NCI-H2171 treated with DMSO at 0.1 percent for 48 hours (cell line): ENCODE results near the gene PDIA4.

Experiments used
- DNase-seq: peaks from one replicate; lab custom pipeline; 2025; lab: John Stamatoyannopoulos, UW

Gene PDIA4

DNA sequence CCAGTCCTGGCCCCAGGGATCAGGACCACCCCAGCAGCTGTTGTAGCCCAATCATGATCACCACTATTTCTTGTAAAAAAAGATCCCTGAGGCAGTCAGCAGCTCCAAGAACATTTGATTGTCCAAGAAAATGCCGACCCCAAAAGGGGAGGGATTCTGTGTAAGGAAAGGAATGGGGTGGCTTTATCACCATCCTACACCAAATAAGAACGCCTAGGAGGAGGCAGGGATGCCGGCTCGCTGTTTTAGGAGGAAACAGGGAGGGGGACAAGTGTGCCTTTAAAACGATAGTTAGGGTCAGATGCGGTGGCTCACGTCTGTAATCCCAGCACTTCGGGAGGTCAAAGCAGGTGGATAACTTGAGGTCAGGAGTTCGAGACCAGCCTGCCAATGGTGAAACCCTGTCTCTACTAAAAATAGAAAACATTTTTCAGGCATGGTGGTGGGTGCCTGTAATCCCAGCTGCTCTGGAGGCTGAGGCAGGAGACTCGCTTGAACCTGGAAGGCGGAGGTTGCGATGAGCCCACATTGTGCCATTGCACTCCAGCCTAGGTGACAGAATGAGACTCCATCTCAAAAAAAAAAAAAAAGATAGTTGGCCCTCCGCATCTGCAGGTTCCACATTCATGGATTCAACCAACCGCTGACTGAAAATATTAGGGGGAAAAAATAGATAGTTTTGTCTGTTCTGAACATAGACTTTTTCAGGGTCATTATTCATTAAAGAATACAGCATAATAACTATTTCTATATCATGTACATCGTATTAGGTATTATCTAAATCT lies 63.6 kb downstream of the PDIA4 start:
- no peak for DNase-seq

DNA sequence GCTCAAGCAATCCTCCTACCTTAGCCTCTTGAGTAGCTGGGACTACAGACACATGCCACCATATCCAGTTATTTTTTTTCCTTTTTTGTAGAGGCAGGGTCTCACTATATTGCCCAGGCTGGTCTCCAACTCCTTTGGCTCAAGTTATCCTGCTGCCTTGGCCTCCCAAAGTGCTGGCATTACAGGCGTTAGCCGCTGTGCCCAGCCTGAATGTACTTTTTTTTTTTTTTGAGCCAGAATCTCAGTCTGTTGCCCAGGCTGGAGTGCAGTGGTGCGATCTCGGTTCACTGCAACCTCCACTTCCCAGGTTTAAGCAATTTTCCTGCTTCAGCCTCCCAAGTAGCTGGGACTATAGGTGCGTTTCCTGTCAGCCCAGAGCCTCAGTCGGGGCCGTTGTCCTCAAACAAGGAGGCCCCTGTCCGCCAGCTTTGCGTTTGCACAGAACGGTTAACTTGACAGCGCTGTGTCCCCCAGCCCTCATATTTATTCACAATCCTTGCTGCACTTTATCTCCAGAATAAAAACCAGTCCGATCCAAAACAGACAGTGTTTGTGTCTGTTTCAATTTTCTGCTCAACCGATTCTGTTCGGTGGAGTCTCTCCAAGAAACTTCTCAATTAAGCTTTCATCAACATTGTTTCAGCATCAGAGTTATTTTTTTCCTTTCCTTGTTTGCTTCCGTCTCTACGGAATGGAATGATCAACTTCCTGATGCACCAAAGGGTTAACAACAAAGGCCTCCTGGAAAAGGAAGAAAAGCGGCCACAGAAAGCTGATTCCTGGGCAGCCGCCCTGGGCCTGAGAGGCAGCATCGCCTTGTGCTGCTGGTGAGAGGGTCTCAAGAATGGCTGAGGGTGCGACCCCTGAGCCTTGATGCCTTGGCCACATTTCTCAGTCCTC lies 64.5 kb downstream of the PDIA4 start:
- no peak for DNase-seq

DNA sequence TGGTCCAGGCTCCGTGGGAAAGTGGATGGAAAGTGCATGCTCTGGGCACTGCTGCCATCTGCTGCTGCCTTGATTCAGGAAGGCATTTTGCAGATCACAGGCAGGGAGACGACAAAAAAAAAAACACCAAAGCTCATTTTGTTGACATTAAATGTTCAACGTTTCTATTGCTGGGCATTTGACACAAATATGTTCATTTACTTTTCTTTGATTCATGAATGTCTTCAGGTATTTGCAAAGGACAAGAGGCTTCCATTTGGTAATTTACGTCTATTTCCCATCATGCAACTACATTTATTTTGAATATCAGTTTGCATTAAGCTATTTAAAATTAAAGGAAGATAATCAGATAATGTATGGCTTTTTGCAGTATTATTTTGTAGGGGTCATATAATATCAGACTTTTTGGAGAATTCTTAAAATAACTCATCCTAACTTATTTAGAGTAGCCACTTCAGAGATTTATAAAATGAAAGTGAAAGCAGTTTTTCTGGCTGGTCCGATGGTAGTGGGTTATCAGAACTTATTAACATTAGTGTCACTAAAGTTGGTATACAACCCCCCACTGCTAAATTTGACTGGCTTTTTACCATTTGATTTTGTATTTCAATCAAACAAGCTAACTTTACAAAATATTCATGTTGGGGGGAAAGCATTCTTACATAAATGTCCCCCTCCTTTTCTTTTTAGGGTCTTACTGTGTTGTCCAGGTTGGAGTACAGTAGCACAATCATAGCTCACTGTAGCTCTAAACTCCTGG lies 65.3 kb downstream of the PDIA4 start:
- peak; percentile 89 for DNase-seq

DNA sequence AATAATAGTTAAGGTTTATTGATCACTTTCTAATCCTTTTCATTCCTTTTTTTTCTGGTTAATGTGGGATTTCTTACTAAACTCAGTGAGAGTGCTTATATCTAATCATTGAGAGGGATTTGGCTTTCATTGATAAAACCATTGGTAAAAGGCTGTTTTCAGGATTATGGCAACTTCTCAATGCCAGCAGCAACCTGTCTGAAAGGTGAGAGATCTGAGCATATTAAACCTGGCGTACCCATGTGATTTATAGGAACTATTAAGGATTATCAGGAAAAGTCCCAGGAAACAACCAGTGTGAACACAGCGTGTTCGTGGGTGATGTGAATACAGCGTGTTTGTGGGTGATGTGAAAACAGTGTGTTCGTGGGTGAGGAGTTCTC lies 65.9 kb downstream of the PDIA4 start:
- DNase-seq = no peak

DNA sequence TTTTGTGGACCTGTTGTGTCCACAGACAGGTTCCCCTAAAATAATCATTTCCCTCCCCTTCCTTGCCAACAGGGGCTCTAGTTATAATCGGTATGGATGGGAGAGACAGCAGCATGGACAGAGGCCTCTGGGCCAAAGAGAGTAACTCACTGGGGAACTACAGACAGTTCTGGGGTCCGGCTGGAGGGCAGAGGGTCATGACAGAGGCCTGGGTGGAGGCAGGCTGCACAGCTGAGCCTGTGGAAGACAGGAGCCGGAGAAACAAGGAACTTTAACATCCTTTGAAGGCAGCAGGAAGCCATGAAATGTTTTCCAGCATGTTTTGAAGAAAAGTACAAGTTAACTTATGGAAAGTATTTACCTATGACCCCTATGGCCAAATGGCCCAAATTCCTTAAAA lies 68.6 kb downstream of the PDIA4 start:
- no peak for DNase-seq

DNA sequence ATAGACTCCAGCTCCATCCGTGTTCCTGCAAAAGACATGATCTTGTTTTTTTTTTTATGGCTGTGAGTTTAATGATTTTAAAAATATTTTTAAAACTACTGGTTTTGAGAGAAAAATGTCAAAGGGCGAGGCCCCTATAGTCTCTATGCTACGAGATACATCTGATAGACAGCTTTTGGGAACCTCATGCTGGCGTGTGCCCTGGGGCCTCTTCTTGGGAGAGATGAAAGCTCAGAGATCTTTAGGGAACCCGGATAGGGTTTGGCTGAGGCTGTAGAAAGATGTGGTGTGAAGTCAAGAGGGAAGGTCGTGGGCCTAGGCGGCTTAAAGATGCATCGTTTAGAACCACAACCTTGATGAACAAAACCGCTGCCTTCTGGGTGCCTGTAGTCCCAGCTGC lies 70.2 kb downstream of the PDIA4 start:
- no peak for DNase-seq

DNA sequence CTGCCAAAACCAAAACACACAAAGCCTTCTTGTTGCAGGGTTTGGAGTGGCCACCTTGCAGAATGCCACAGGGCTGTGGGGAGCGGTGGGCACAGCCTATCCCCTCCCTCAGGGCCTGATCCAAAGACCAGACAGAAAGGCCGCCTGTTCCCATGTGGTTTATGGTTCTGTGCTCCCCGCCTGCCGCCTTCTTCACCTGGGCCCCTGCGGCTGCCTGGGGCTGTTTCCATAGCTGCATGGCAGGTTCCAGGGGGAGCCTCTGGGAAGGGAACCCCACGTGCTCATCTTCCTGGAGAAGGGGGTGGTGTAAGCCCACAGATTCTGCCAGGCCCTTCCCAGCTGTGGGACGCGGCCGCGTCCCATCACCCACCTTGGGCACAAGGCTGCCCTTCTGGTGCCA lies 73.5 kb downstream of the PDIA4 start:
- DNase-seq = no peak

DNA sequence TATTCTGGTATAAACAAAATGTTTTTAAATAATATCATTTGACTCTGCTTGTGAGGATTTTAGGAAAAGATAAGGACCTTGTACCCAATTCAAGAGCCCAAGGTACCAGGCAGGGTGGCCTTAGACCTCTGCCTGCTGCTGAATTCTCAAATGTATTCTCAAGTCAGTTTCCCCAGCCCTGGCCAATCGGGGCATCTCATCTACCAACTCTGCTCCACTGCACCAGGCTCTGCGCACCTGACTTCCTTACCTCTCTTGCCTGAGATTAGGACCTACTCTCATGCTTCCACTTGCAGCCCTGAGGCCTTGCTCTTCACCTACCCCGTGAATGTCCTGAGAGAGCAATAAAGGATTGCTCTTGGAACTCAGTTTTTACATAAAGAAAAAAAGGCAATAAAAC lies 74.6 kb downstream of the PDIA4 start:
- DNase-seq = no peak
